PC-9 (cell line): ENCODE results near the gene DUSP7. TPM values are rescaled to one million over a fixed set of nuclear protein-coding genes. Genes with fewer than 3 reads are reported as not detected.

ENCODE experiments used
- BruUV-seq: library from RNA; stranded (reverse); fragments of 400-500 nt; replicated peaks from 2 replicates; lab custom pipeline; 2021; lab: Mats Ljungman, UMichigan
- CTCF ChIA-PET: fragments of 300-600 bp; sonication (Branson Sonifier 250); formaldehyde crosslinking; loops from one replicate; lab custom pipeline; 2022; ENCODE audit warnings: antibody characterized with exemption; lab: Charles Lee
- POLR2A ChIA-PET: fragments of 300-600 bp; sonication (Branson Sonifier 250); formaldehyde crosslinking; loops from one replicate; lab custom pipeline; 2022; ENCODE audit warnings: antibody characterized with exemption; ENCODE audit not compliant: unreplicated experiment; lab: Charles Lee
- DNase-seq, 2 experiments: peaks; one replicate each; pipeline versions ENCODE4 v3.0.0 to v3.0.0-alpha.2; 2015 to 2022; ENCODE audit warnings: mixed read lengths in 1 of 2
- H2AFZ ChIP-seq: fragments of 200-600 bp; sonication (generic); 2 replicates; pipeline ENCODE4 v1.8.1; 2017; ENCODE audit warnings: antibody characterized with exemption
- H3F3A ChIP-seq: fragments of 200-600 bp; sonication (generic); 2 replicates; pipeline ENCODE4 v1.8.1; 2017; ENCODE audit warnings: antibody characterized with exemption, mild to moderate bottlenecking, low read depth; ENCODE audit not compliant: insufficient read depth
- H3K27ac ChIP-seq: fragments of 200-600 bp; sonication (generic); 2 replicates; pipeline ENCODE4 v1.6.1; 2016; ENCODE audit warnings: mixed run types
- H3K27me3 ChIP-seq: fragments of 200-600 bp; sonication (generic); 2 replicates; pipeline ENCODE4 v1.6.1; 2016; ENCODE audit warnings: low read depth, mixed run types; ENCODE audit not compliant: insufficient read depth
- H3K36me3 ChIP-seq: fragments of 200-600 bp; sonication (generic); 2 replicates; pipeline ENCODE4 v1.6.1; 2016; ENCODE audit warnings: low read depth, mixed run types
- H3K4me1 ChIP-seq: fragments of 200-600 bp; sonication (generic); replicated peaks from 2 replicates; pipeline ENCODE4 v1.6.1; 2016; ENCODE audit warnings: mixed run types; ENCODE audit not compliant: insufficient read depth
- H3K4me2 ChIP-seq: fragments of 200-600 bp; sonication (generic); 2 replicates; pipeline ENCODE4 v1.6.1; 2017; ENCODE audit warnings: mixed run types
- H3K4me3 ChIP-seq: fragments of 200-600 bp; sonication (generic); 2 replicates; pipeline ENCODE4 v1.6.1; 2016; ENCODE audit warnings: mixed run types
- H3K79me2 ChIP-seq: fragments of 200-600 bp; sonication (generic); 2 replicates; pipeline ENCODE4 v1.6.1; 2017; ENCODE audit warnings: low read depth, mixed run types
- H3K9me2 ChIP-seq: fragments of 200-600 bp; sonication (generic); 2 replicates; pipeline ENCODE4 v1.8.1; 2017; ENCODE audit warnings: mild to moderate bottlenecking; ENCODE audit not compliant: insufficient read depth
- H3K9me3 ChIP-seq: fragments of 200-600 bp; sonication (generic); 2 replicates; pipeline ENCODE4 v1.8.1; 2016; ENCODE audit warnings: low read depth; ENCODE audit not compliant: insufficient read depth
- H4K20me1 ChIP-seq: fragments of 200-600 bp; sonication (generic); 2 replicates; pipeline ENCODE4 v1.8.1; 2017; ENCODE audit not compliant: insufficient read depth
- EZH2 ChIP-seq: fragments of 200-600 bp; sonication (generic); IDR thresholded peaks from 2 replicates; pipeline ENCODE4 v1.8.0; 2017; ENCODE audit warnings: antibody characterized with exemption, low read depth
- intact Hi-C: fragments of 100-400 bp; cut with micrococcal nuclease; formaldehyde crosslinking; loops from one replicate; pipeline ENCODE4 v1.10.0; 2022; ENCODE audit not compliant: unreplicated experiment
- total RNA-seq: library from RNA; stranded (reverse); gene quantifications from 2 replicates; pipeline ENCODE4 v1.2.3, GENCODE V29; 2021
- TF ChIP-seq, protein P1 (sequence below): fragments of 200-600 bp; sonication (generic); conservative IDR thresholded peaks from 2 replicates; pipeline ENCODE4 v1.6.1; 2017; ENCODE audit warnings: mixed run types, antibody characterized with exemption, mild to moderate bottlenecking, moderate library complexity

DUSP7 gene
- total RNA-seq, 1 experiment from 2014 or later = 9.5 TPM

DNA sequence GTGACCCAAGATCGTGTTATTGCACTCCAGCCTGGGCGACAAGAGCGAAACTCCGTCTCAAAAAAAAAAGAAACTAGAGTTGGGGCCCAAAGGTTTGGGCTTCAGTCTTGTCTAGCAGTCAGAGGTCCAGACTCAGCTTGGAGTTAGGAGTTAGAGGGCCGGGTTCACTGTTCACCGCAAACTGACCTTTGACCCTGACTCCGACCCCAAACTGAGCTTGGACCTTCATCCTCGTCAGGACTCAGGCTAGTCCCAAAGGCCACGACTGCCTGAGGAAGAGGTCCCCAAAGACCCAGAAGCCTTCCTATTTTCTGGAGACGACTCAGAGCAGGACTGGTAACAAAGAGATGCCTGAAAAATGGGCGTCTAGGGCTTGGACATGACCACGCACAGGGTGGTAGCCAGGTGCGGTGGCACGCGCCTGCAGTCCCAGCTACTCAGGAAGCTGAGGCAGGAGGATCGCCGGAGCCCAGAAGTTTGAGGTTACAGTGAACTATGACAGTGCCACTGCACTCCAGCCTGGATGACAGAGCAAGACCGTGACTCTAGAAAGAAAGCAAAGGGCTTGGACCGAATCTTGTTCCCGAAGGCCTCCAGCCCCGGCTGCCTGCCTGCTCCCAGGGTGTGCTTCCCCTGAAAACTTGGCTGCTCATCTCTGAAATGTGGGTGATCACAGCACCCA is 37.9 kb downstream of the DUSP7 start:
- no peaks in the 10 kb centered on the region for H3K9me3 ChIP-seq
- TF ChIP-seq EZH2 = no peak
- TF ChIP-seq, protein P1, sequence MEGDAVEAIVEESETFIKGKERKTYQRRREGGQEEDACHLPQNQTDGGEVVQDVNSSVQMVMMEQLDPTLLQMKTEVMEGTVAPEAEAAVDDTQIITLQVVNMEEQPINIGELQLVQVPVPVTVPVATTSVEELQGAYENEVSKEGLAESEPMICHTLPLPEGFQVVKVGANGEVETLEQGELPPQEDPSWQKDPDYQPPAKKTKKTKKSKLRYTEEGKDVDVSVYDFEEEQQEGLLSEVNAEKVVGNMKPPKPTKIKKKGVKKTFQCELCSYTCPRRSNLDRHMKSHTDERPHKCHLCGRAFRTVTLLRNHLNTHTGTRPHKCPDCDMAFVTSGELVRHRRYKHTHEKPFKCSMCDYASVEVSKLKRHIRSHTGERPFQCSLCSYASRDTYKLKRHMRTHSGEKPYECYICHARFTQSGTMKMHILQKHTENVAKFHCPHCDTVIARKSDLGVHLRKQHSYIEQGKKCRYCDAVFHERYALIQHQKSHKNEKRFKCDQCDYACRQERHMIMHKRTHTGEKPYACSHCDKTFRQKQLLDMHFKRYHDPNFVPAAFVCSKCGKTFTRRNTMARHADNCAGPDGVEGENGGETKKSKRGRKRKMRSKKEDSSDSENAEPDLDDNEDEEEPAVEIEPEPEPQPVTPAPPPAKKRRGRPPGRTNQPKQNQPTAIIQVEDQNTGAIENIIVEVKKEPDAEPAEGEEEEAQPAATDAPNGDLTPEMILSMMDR = no peak
- H4K20me1 ChIP-seq = no peaks in the 10 kb centered on the region
- H3K79me2 ChIP-seq = no peaks in the 10 kb centered on the region
- H3K27ac ChIP-seq = no peak overlapping the region
- no peak overlapping the region for H3K4me3 ChIP-seq
- H3F3A ChIP-seq = no peaks in the 10 kb centered on the region
- ChIA-PET CTCF (no interaction called here), POLR2A (no interaction called here)
- no peak for DNase-seq
- H3K27me3 ChIP-seq = no peaks in the 10 kb centered on the region
- H3K9me2 ChIP-seq = no peaks in the 10 kb centered on the region
- H3K4me1 ChIP-seq = no peaks in the 10 kb centered on the region
- intact Hi-C loops = no loop called here
- H3K36me3 ChIP-seq = no peaks in the 10 kb centered on the region
- H3K4me2 ChIP-seq = no peak overlapping the region
- no TSS peak for BruUV-seq
- H2AFZ ChIP-seq = no peak overlapping the region

- Histone ChIP-seq H3K9me2 (no peaks in the 10 kb centered on the region), H3K4me3 (no peak overlapping the region), H3K4me1 (no peaks in the 10 kb centered on the region), H3F3A (no peaks in the 10 kb centered on the region), H3K79me2 (no peaks in the 10 kb centered on the region), H3K36me3 (no peaks in the 10 kb centered on the region), H2AFZ (no peak overlapping the region), H3K27ac (no peak overlapping the region), H4K20me1 (no peaks in the 10 kb centered on the region), H3K9me3 (no peaks in the 10 kb centered on the region), H3K27me3 (no peaks in the 10 kb centered on the region), H3K4me2 (no peak overlapping the region)
- CTCF ChIA-PET = no interaction called here
- no TSS peak for BruUV-seq
- no peak for DNase-seq
- POLR2A ChIA-PET = no interaction called here
- TF ChIP-seq, protein P1 = no peak
- no peak for TF ChIP-seq EZH2
- intact Hi-C loops = no loop called here
Observed at GRCh38 chr3:52017586-52017985, 38.8 kb downstream of the DUSP7 start.

DNA sequence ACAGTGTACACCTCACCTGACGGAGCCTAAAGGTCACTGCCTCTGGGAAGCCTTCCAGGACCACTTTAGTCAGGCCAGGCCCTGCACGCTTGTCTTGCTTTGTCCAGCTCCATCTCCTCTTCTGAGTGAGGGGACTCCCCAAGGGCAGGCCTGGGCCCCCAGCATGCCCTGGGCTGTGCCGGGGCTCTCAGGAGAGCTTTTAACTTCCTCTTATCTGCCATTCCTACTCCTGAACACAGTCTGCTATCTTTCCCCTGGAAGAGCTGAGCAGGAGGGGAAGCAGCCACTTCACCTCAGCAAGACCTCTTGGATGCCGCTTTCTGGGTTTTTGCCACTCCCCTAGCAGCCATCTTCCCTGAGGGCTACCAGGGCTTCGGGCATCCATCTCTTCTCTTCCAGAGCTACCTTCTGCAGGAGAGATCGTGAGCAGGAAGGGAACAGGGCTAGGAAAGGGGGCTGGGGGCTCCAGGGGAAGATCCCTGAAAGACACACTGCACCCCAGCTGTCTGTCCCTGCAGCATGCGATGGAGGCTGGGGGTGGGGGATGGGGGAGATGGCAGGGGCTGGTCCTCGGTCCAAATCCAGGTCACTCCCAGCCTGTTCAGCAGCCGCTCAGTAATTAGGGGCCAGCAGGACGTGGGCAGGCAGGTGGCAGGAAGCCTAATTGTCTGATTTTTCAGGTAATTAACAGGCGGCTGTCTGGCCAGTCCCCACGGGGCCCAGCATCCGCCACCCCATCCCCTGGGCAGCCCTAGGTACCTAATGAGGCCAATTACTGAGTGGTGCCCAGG is 40.7 kb downstream of the DUSP7 start:
- intact Hi-C loops = no loop called here
- Histone ChIP-seq H3K4me2 (no peak overlapping the region), H3K9me3 (no peaks in the 10 kb centered on the region), H3F3A (no peaks in the 10 kb centered on the region), H3K9me2 (no peaks in the 10 kb centered on the region), H3K27ac (no peak overlapping the region), H3K79me2 (no peaks in the 10 kb centered on the region), H3K36me3 (no peaks in the 10 kb centered on the region), H2AFZ (no peak overlapping the region), H3K27me3 (no peaks in the 10 kb centered on the region), H4K20me1 (no peaks in the 10 kb centered on the region), H3K4me1 (no peaks in the 10 kb centered on the region), H3K4me3 (no peak overlapping the region)
- TF ChIP-seq, protein P1 = no peak
- no peak for TF ChIP-seq EZH2
- BruUV-seq = no TSS peak
- CTCF ChIA-PET = interaction anchor here (0.6 kb wide), 1 partner anchor 11 kb away, joined by 11 read pairs; no protein-coding TSS in a partner anchor
- DNase-seq = no peak
- POLR2A ChIA-PET = no interaction called here
